BE2C (cell line): ENCODE results near the gene EIF1AD.

Experiments used
- DNase-seq: peaks from one replicate; pipeline ENCODE4 v3.0.0-alpha.2; 2020
- H3K27me3 ChIP-seq: fragments of 250-450 bp; sonication (Bioruptor Pico); 2 replicates; pipeline ENCODE4 v1.5.1; 2020; ENCODE audit warnings: mild to moderate bottlenecking
- H3K36me3 ChIP-seq: fragments of 250-450 bp; sonication (Bioruptor Pico); 2 replicates; pipeline ENCODE4 v1.5.1; 2020; ENCODE audit warnings: mild to moderate bottlenecking
- H3K4me1 ChIP-seq: fragments of 250-450 bp; sonication (Bioruptor Pico); 2 replicates; pipeline ENCODE4 v1.5.1; 2020
- H3K4me3 ChIP-seq: 2 replicates; pipeline ENCODE4 v1.5.1; 2011; ENCODE audit warnings: low read depth, low read length
- H3K9me3 ChIP-seq: fragments of 250-450 bp; sonication (Bioruptor Pico); 2 replicates; pipeline ENCODE4 v1.5.1; 2020
- TF ChIP-seq, protein P1 (sequence below): IDR thresholded peaks from 2 replicates; pipeline ENCODE4 v1.5.1; 2012; ENCODE audit warnings: mild to moderate bottlenecking, low read depth, low read length

The EIF1AD gene

DNA sequence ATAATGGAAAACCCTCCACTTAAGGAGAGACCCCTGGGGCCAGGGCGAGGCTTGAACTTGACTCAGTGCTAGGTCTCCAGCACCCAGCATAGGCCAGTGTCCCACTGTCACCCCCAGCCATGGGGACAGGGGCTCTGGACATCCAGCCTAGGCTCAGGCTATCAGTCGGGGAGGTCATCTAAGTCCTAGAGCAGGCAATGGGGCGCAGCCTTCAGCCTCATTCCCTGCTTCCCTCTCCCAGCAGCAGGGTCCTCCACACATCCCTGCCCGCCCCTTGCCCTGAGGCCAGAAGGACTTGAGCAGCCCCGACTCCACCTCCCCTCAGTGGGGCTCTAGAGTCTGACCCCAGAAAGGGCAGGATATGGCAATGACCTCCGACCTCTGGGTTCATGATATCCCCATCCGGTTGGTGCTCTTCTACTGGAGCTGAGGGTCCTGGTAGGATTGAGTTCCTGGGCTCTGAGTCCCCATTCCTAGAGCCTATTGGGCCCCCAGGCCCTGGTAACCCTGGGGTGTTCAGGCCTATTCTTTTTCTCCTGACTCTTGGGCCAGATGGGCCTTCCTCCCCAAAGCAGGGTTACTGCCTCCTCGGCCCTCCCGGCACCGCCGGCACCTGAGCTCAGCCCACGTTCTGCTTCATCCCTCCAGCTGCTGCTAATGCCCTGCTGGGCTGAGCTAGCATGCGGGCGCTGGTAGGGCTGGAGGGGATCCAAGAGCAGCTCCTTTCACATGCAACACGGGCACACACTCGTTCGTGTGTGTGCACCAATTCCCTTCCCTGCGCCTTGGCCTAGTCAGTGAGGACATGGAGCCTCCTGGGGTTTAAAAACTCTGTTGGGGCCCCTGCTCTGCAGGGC is 14.2 kb upstream of the EIF1AD start:
- H3K4me3 ChIP-seq = no peak overlapping the region

DNA sequence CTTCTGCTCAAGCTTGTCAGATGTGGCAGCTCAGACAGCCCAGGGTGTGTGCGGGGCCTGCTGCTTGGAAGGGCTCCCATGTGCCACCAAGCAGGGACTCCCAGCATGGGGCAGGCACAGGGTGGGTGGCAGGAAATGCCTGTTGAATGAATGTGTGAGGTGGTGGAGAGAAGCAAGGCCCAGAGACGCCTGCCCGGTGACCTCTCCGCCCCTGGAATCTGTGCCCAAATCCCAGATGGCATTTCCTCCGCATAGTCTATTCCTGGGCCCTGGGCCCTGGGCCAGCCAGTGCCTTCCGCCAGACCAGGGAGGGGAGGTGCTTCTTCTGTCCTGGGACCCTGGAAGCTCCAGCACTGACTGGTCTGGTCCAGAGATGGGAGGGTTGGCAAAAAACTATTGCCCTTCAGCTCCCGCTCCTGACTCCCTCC is 13.5 kb upstream of the EIF1AD start:
- H3K36me3 ChIP-seq = no peaks in the 10 kb centered on the region
- no peaks in the 10 kb centered on the region for H3K4me1 ChIP-seq
- no peaks in the 10 kb centered on the region for H3K9me3 ChIP-seq
- H3K4me3 ChIP-seq = no peak overlapping the region
- DNase-seq = no peak
- H3K27me3 ChIP-seq = peaks cover 15% of the 10 kb centered on the region
- TF ChIP-seq, protein P1, sequence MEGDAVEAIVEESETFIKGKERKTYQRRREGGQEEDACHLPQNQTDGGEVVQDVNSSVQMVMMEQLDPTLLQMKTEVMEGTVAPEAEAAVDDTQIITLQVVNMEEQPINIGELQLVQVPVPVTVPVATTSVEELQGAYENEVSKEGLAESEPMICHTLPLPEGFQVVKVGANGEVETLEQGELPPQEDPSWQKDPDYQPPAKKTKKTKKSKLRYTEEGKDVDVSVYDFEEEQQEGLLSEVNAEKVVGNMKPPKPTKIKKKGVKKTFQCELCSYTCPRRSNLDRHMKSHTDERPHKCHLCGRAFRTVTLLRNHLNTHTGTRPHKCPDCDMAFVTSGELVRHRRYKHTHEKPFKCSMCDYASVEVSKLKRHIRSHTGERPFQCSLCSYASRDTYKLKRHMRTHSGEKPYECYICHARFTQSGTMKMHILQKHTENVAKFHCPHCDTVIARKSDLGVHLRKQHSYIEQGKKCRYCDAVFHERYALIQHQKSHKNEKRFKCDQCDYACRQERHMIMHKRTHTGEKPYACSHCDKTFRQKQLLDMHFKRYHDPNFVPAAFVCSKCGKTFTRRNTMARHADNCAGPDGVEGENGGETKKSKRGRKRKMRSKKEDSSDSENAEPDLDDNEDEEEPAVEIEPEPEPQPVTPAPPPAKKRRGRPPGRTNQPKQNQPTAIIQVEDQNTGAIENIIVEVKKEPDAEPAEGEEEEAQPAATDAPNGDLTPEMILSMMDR = no peak

More for the DNA sequence above, 14.2 kb upstream of the EIF1AD start:
- Histone ChIP-seq H3K36me3 (no peaks in the 10 kb centered on the region), H3K9me3 (no peaks in the 10 kb centered on the region), H3K27me3 (peaks cover 12% of the 10 kb centered on the region), H3K4me1 (no peaks in the 10 kb centered on the region)
- TF ChIP-seq, protein P1 = no peak
- DNase-seq = no peak

DNA sequence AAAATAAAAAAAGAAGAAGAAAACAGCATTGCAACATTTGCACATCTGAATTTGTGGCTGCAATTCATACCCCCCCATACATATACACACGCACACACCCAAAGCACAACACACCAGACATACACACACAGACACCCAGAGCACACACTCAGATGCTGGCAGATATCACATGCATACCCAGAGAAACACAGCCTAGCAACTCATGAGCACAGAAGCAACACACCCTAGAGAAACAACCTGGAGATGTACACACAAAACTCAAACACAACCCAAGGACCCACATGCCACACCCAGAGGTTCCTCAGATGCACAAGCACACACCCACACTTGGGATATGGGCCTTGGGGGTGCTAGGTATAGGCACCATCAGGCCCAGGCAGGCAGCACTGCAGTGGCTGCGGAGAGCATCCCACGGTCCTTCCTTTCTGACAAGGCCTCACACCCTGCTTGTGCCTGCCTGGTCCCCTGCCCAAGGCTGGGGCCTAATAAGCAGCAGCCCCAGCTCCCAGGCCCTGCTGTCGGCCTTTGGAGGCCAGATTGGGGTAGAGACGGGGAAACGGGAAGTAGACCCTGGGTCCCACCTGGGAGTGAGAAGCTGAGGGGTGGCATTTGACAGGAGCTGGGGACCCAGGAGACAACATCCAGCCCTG is 13.0 kb upstream of the EIF1AD start:
- Histone ChIP-seq H3K36me3 (no peaks in the 10 kb centered on the region), H3K4me3 (no peak overlapping the region), H3K9me3 (no peaks in the 10 kb centered on the region), H3K4me1 (no peaks in the 10 kb centered on the region), H3K27me3 (peaks cover 21% of the 10 kb centered on the region)
- no peak for DNase-seq
- TF ChIP-seq, protein P1 = no peak

DNA sequence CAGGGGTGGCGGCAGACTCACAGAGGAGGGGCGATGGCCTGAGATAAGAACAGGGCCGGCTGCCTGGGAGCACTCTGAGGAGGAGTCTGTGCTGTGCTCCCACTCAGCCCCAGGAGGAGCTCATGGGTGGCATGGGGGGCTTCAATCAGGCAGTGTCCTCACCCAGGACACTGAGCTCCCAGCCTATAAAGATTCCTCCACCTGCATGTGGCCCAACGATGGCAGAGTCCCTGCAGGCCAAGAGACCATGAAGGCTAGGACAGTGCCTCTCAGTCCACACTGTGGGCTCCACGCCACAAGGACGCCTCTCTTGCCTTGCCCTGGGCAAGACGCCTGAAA is 11.8 kb upstream of the EIF1AD start:
- Histone ChIP-seq H3K4me3 (no peak overlapping the region), H3K4me1 (no peaks in the 10 kb centered on the region)

DNA sequence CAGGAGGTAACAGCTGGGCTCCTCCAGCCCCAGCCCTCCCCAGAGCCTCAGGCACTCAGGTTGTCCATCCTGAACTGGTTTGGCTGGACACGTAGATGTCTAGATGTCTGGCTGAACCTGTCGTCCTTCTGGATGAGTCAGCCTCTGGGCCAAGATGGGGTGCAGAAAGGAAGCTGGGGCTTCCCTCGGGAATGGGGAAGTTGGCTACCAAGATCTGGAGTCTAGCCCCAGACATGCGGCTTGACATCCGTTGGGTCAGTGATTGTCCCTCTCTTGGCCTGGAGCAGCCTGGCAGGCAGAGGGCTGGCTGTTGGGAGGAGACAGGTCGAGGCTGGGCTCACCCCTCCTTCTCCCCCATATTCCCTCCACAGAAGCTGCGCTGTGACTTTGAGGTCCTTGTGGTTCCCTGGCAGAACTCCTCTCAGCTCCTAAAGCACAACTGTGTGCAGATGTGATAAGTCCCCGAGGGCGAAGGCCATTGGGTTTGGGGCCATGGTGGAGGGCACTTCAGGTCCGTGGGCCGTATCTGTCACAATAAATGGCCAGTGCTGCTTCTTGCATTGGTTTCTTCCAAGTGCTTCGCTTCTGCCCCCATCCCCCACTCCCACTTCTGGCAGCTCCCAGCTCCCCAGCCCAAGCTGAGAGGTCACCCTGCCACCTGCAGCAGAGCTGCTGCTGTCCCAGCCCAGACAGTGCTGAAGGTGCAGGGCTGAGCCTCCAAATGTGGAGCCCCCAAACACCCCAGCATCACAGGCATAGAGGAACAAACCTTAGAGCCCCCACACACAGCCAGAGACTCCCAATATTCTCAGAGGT is 11.2 kb upstream of the EIF1AD start:
- H3K4me3 ChIP-seq = no peak overlapping the region

More for the DNA sequence above, 11.8 kb upstream of the EIF1AD start:
- no peak for DNase-seq
- TF ChIP-seq, protein P1 = no peak
- H3K36me3 ChIP-seq = no peaks in the 10 kb centered on the region
- H3K27me3 ChIP-seq = peaks cover 21% of the 10 kb centered on the region
- H3K9me3 ChIP-seq = no peaks in the 10 kb centered on the region

More for the DNA sequence above, 11.2 kb upstream of the EIF1AD start:
- Histone ChIP-seq H3K36me3 (no peaks in the 10 kb centered on the region), H3K4me1 (no peaks in the 10 kb centered on the region), H3K27me3 (peaks cover 21% of the 10 kb centered on the region), H3K9me3 (no peaks in the 10 kb centered on the region)
- TF ChIP-seq, protein P1 = no peak
- no peak for DNase-seq
